Keratinocyte (primary cell): ENCODE measurements around the gene RDH16. TPM values are rescaled to one million over a fixed set of nuclear protein-coding genes. Genes with fewer than 3 reads are reported as not detected.

Experiments
- DNase-seq: peaks from one replicate; pipeline ENCODE4 v3.0.0-alpha.2; 2011; ENCODE audit warnings: low read depth, missing footprints, low spot score
- FAIRE-seq: peaks from 2 replicates; lab custom pipeline; 2011; peaks lifted over from hg19 to GRCh38; lab: Jason Lieb, UNC
- H2AFZ ChIP-seq: 2 replicates; pipeline ENCODE4 v1.6.0; 2012; ENCODE audit warnings: low read length, control low read depth, inconsistent platforms; ENCODE audit not compliant: control insufficient read depth
- H3K27ac ChIP-seq: 2 replicates; pipeline ENCODE4 v1.5.1; 2011; ENCODE audit warnings: low read length; ENCODE audit not compliant: control insufficient read depth, insufficient read depth
- H3K27me3 ChIP-seq: 3 replicates; pipeline ENCODE4 v1.6.0; 2011; ENCODE audit warnings: low read length; ENCODE audit not compliant: control insufficient read depth, insufficient read depth; ENCODE audit errors: extremely low read depth
- H3K36me3 ChIP-seq, 2 experiments: 2 replicates in 1 of 2; 3 replicates in 1 of 2; pipeline ENCODE4 v1.5.1; 2011; ENCODE audit warnings: low read length in 2 of 2, mild to moderate bottlenecking in 1 of 2; ENCODE audit not compliant: control insufficient read depth in 2 of 2, insufficient read depth in 2 of 2; ENCODE audit errors: extremely low read depth in 1 of 2
- H3K4me1 ChIP-seq: 3 replicates; pipeline ENCODE4 v1.5.1; 2011; ENCODE audit warnings: low read length; ENCODE audit not compliant: control insufficient read depth, insufficient read depth; ENCODE audit errors: extremely low read depth
- H3K4me2 ChIP-seq: 3 replicates; pipeline ENCODE4 v1.6.0; 2011; ENCODE audit warnings: low read depth, low read length; ENCODE audit not compliant: control insufficient read depth, insufficient read depth; ENCODE audit errors: extremely low read depth
- H3K4me3 ChIP-seq, 3 experiments: fragments of 200-600 bp in 1 of 3; sonication (generic) in 1 of 3; 2 replicates in 2 of 3; 3 replicates in 1 of 3; pipeline ENCODE4 v1.5.1; 2011 to 2016; ENCODE audit warnings: low read length in 3 of 3, mild to moderate bottlenecking in 3 of 3, control low read depth in 2 of 3, inconsistent platforms in 1 of 3, low read depth in 1 of 3, mixed read lengths in 1 of 3, mixed run types in 1 of 3, moderate library complexity in 1 of 3; ENCODE audit not compliant: control insufficient read depth in 2 of 3, insufficient read depth in 2 of 3; ENCODE audit errors: extremely low read depth in 1 of 3
- H3K79me2 ChIP-seq: 2 replicates; pipeline ENCODE4 v1.6.0; 2012; ENCODE audit warnings: low read length; ENCODE audit not compliant: control insufficient read depth, insufficient read depth
- H3K9ac ChIP-seq: 3 replicates; pipeline ENCODE4 v1.6.0; 2011; ENCODE audit warnings: low read length; ENCODE audit not compliant: control insufficient read depth, insufficient read depth; ENCODE audit errors: extremely low read depth
- H3K9me1 ChIP-seq: 3 replicates; pipeline ENCODE4 v1.6.0; 2011; ENCODE audit warnings: low read length; ENCODE audit not compliant: control insufficient read depth, insufficient read depth; ENCODE audit errors: extremely low read depth
- H3K9me3 ChIP-seq: 2 replicates; pipeline ENCODE4 v1.5.1; 2012; ENCODE audit warnings: low read depth, low read length; ENCODE audit not compliant: control insufficient read depth
- H4K20me1 ChIP-seq: 3 replicates; pipeline ENCODE4 v1.6.0; 2011; ENCODE audit warnings: low read length; ENCODE audit not compliant: control insufficient read depth, insufficient read depth; ENCODE audit errors: extremely low read depth
- CTCF ChIP-seq, 3 experiments: IDR thresholded peaks in 1 of 3; conservative IDR thresholded peaks in 1 of 3; optimal IDR thresholded peaks in 1 of 3; 2 replicates in 2 of 3; 3 replicates in 1 of 3; pipeline versions ENCODE3 to v1.5.1; 2011; ENCODE audit warnings: low read length in 3 of 3, mild to moderate bottlenecking in 3 of 3, moderate library complexity in 2 of 3, control low read depth in 1 of 3, inconsistent platforms in 1 of 3; ENCODE audit not compliant: insufficient read depth in 2 of 3; ENCODE audit errors: extremely low read depth in 1 of 3
- EZH2 ChIP-seq: IDR thresholded peaks from one replicate; pipeline ENCODE4 v1.6.1; 2012; ENCODE audit warnings: inconsistent platforms, mild to moderate bottlenecking, low read length, moderate library complexity
- dilution Hi-C: fragments of 300-500 bp; cut with MboI; formaldehyde crosslinking; loops from one replicate; pipeline ENCODE4 v1.7.0; 2020; ENCODE audit warnings: low sequenced_read_pairs; ENCODE audit not compliant: extremely low pct_ligation_motif_present
- polyA plus RNA-seq, 5 experiments: library from polyadenylated mRNA; depleted of rRNA in 3 of 5; stranded (reverse) in 3 of 5; stranded (forward) in 1 of 5; unstranded in 1 of 5; fragments of >200 nt; gene quantifications; 1 replicate in 1 of 5; 2 replicates in 3 of 5; 3 replicates in 1 of 5; pipeline versions ENCODE4 v1.2.1 to v1.2.3, GENCODE V29; 2011 to 2012; ENCODE audit warnings: missing spikeins in 2 of 5, low read depth in 1 of 5, low replicate concordance in 1 of 5

The RDH16 gene
- polyA plus RNA-seq, 1 donor (not counting 4 experiments of a cell fraction or from before 2014, with no cell fraction given) = 0.21 TPM

GRCh38 chr12:56953314-56953713 is 4.1 kb downstream of the RDH16 start:
- no peak for TF ChIP-seq CTCF (optimal IDR thresholded peaks at IDR 0.05 in 1 of 3, IDR thresholded peaks at IDR 0.05 in 1 of 3, conservative IDR thresholded peaks at IDR 0.05 in 1 of 3; ENCODE audit: extremely low read depth in 1 of 3, insufficient read depth in 2 of 3, low read length in 3 of 3)
- TF ChIP-seq EZH2 = no peak
- no peaks in the 10 kb centered on the region for H3K27me3 ChIP-seq
- no peaks in the 10 kb centered on the region for H3K36me3 ChIP-seq
- H4K20me1 ChIP-seq = no peaks in the 10 kb centered on the region
- no peak overlapping the region for H2AFZ ChIP-seq
- no peak overlapping the region for H3K4me2 ChIP-seq
- FAIRE-seq (no peak), DNase-seq (no peak)
- no peak overlapping the region for H3K4me3 ChIP-seq
- no peak overlapping the region for H3K9ac ChIP-seq
- dilution Hi-C loops = no loop called here
- no peaks in the 10 kb centered on the region for H3K9me1 ChIP-seq
- no peaks in the 10 kb centered on the region for H3K79me2 ChIP-seq
- H3K9me3 ChIP-seq = peaks cover 2% of the 10 kb centered on the region
- H3K4me1 ChIP-seq = peaks cover 18% of the 10 kb centered on the region
- H3K27ac ChIP-seq = no peak overlapping the region

DNA sequence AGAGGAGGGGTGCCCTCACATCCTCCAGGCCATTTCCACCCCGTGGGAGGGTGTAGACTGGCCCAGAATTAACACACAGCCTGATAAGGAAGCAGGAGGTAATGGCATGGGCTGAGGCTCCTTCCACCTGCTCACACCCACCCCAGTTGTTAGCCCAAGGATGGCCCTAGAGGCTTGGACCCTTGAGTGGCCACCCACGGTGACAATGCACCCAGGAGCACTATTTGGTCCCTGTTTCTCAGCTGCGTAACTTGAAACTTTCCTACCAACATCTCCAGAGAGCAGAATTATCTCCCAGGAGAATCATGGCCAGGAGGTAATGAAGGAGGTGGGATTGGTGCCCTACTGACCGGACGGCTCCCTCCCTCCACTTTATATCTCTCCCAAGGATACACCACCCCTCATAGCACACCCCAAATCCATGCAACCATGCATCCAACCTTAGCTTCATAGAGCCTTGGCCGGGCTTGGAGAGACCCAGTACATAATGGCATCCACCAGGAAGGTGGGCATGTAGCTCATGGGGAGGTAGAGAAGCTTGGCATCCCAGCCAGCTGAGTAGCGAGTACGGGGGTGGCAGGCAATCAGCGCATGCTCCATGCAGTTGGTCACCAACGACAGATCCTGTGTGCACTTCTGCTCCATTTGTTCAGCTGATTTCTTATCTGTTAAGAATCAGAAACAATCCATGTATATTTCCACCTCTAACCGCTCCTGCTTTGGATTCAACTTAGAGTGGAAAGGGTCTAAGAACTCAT is 5.6 kb downstream of the RDH16 start:
- Histone ChIP-seq H3K9me1 (no peaks in the 10 kb centered on the region), H3K4me2 (no peak overlapping the region), H2AFZ (no peak overlapping the region), H3K4me1 (peaks cover 5% of the 10 kb centered on the region), H3K4me3 (no peak overlapping the region), H3K9ac (no peak overlapping the region), H4K20me1 (no peaks in the 10 kb centered on the region), H3K79me2 (no peaks in the 10 kb centered on the region), H3K36me3 (no peaks in the 10 kb centered on the region), H3K27ac (no peak overlapping the region), H3K27me3 (no peaks in the 10 kb centered on the region), H3K9me3 (no peaks in the 10 kb centered on the region)
- no peak for FAIRE-seq
- DNase-seq = no peak
- dilution Hi-C loops = no loop called here
- TF ChIP-seq CTCF (optimal IDR thresholded peaks at IDR 0.05 in 1 of 3, IDR thresholded peaks at IDR 0.05 in 1 of 3, conservative IDR thresholded peaks at IDR 0.05 in 1 of 3; ENCODE audit: extremely low read depth in 1 of 3, insufficient read depth in 2 of 3, low read length in 3 of 3) (no peak), EZH2 (no peak)
